Measurements from ENCODE around the gene NHLRC4.

DNA sequence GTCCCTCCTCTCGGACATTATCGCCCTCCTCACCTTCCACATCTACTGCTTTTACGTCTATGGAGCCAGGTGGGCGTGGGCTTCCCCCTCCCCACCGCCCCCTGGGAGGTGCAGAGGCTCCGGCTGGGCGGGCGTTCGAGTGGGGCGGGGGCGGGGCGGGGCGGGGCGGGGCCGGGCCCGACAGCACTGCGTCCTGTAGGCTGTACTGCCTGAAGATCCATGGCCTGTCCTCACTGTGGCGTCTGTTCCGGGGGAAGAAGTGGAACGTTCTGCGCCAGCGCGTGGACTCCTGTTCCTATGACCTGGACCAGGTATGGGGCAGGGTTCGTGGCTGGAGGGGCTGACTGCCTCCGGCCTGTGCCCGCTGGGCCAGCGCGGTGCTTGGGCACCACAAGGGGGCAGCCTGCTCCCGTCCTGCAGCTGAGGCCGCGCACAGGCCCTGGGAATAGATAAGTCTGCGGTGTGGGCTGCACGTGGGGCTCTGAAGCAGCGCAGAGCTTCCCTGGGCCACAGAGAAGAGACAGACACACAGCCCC is 12.1 kb downstream of the NHLRC4 start:
- TF ChIP-seq YY1 (IDR thresholded peaks at IDR 0.05; ENCODE audit: insufficient read depth, insufficient read length) (no peak), SUZ12 (IDR thresholded peaks at IDR 0.05; ENCODE audit: extremely low read depth, insufficient read depth, insufficient read length) (no peak), ZNF274 (IDR thresholded peaks at IDR 0.05; ENCODE audit: low read depth, low read length) (no peak)
